Erythroblast (primary cell): Measurements from ENCODE around the gene ABCA7.

Experiments
- DNase-seq, 2 experiments: peaks; one replicate each; lab custom pipeline; 2025; lab: John Stamatoyannopoulos, UW
- GATA1 ChIP-seq: IDR thresholded peaks from 2 replicates; pipeline ENCODE4 v1.6.1; 2011; ENCODE audit warnings: low read depth, mild to moderate bottlenecking, control low read depth, low read length, moderate library complexity
- POLR2A ChIP-seq: IDR thresholded peaks from 2 replicates; pipeline ENCODE4 v1.6.1; 2011; ENCODE audit warnings: mild to moderate bottlenecking, low read length

The ABCA7 gene

GRCh38 chr19:1057176-1057855, 17.4 kb downstream of the ABCA7 start:
- DNase-seq = no peak
- TF ChIP-seq GATA1 (no peak), POLR2A (no peak)

GRCh38 chr19:1058112-1058511, 18.2 kb downstream of the ABCA7 start:
- no peak for DNase-seq
- TF ChIP-seq POLR2A (no peak), GATA1 (no peak)

GRCh38 chr19:1060689-1061088, 20.8 kb downstream of the ABCA7 start:
- TF ChIP-seq POLR2A (no peak), GATA1 (no peak)
- DNase-seq = no peak

- TF ChIP-seq GATA1 (no peak), POLR2A (no peak)
- DNase-seq = no peak
These were observed 22.1 kb downstream of the ABCA7 start for GRCh38 chr19:1061987-1062386.

- DNase-seq = no peak
- TF ChIP-seq POLR2A (no peak), GATA1 (no peak)
These were observed 22.6 kb downstream of the ABCA7 start for GRCh38 chr19:1062387-1063029.

GRCh38 chr19:1063030-1063908, 23.4 kb downstream of the ABCA7 start:
- TF ChIP-seq POLR2A (no peak), GATA1 (no peak)
- peak; percentile 85 to 86 for DNase-seq

- no peak for TF ChIP-seq POLR2A
- TF ChIP-seq GATA1 = no peak
- DNase-seq = no peak
These were observed 24.2 kb downstream of the ABCA7 start for GRCh38 chr19:1063909-1064660.

GRCh38 chr19:1064661-1065605, 25.0 kb downstream of the ABCA7 start:
- peak; percentile 82 for DNase-seq
- TF ChIP-seq GATA1 (no peak), POLR2A (peak; percentile 6)

- TF ChIP-seq GATA1 (no peak), POLR2A (no peak)
These were observed 25.8 kb downstream of the ABCA7 start for GRCh38 chr19:1065606-1066109.

GRCh38 chr19:1066251-1066747, 26.4 kb downstream of the ABCA7 start:
- TF ChIP-seq GATA1 = no peak
- TF ChIP-seq POLR2A = no peak
- no peak for DNase-seq

More at GRCh38 chr19:1065606-1066109, 25.8 kb downstream of the ABCA7 start:
- no peak for DNase-seq

- TF ChIP-seq POLR2A (no peak), GATA1 (no peak)
- DNase-seq = peak in 1 of 2 experiments; percentile 42
These were observed 26.9 kb downstream of the ABCA7 start, which contains the start of gene ARHGAP45 for GRCh38 chr19:1066748-1067340. TSS of gene ARHGAP45 (plus strand) at chr19:1067167. CDS start at chr19:1067406, 239 bp downstream.

- TF ChIP-seq POLR2A (no peak), GATA1 (no peak)
- no peak for DNase-seq
These were observed 27.5 kb downstream of the ABCA7 start for GRCh38 chr19:1067341-1067957.
